Chondrocyte (in vitro differentiated cells): ENCODE measurements around the gene RBM33. TPM values are rescaled to one million over a fixed set of nuclear protein-coding genes. Genes with fewer than 3 reads are reported as not detected.

ENCODE experiments used
- DNase-seq: peaks from one replicate; pipeline ENCODE4 v3.0.0; 2021; ENCODE audit warnings: mixed read lengths, low spot score
- H3K27ac Mint-ChIP-seq: one replicate; pipeline ENCODE4 v1.8.0; 2021; ENCODE audit warnings: mild to moderate bottlenecking, moderate library complexity, mixed read lengths; ENCODE audit not compliant: unreplicated experiment
- H3K27me3 Mint-ChIP-seq: 2 replicates; pipeline ENCODE4 v1.8.0; 2021; ENCODE audit warnings: low read depth, mixed read lengths
- H3K36me3 Mint-ChIP-seq: 2 replicates; pipeline ENCODE4 v1.8.0; 2021; ENCODE audit warnings: low read depth, mixed read lengths
- H3K4me1 Mint-ChIP-seq: 2 replicates; pipeline ENCODE4 v1.8.0; 2021; ENCODE audit warnings: low read depth, mild to moderate bottlenecking, mixed read lengths
- H3K4me3 Mint-ChIP-seq: one replicate; pipeline ENCODE4 v1.8.0; 2021; ENCODE audit warnings: mild to moderate bottlenecking, moderate library complexity, mixed read lengths; ENCODE audit not compliant: unreplicated experiment
- H3K9me3 Mint-ChIP-seq: 2 replicates; pipeline ENCODE4 v1.8.0; 2021; ENCODE audit warnings: low read depth, mixed read lengths
- total RNA-seq: library from RNA; stranded (reverse); gene quantifications from 3 replicates; pipeline ENCODE4 v1.2.1, GENCODE V29; 2021
- TF ChIP-seq, protein P1 (sequence below): fragments of 200-600 bp; sonication (generic); IDR thresholded peaks from 2 replicates; pipeline ENCODE4 v1.5.0; 2021; ENCODE audit warnings: antibody characterized with exemption, mild to moderate bottlenecking, moderate library complexity

RBM33 gene
- total RNA-seq, 1 donor from 2014 or later, result 43.8 TPM

GRCh38 chr7:155780884-155781283 lies 136.4 kb downstream of the RBM33 start:
- no peak for DNase-seq
- Mint-ChIP-seq H3K9me3 (no peaks in the 10 kb centered on the region), H3K4me1 (no peaks in the 10 kb centered on the region), H3K27me3 (no peaks in the 10 kb centered on the region), H3K4me3 (no peak overlapping the region), H3K27ac (no peak overlapping the region), H3K36me3 (peaks cover 25% of the 10 kb centered on the region)
- TF ChIP-seq, protein P1, sequence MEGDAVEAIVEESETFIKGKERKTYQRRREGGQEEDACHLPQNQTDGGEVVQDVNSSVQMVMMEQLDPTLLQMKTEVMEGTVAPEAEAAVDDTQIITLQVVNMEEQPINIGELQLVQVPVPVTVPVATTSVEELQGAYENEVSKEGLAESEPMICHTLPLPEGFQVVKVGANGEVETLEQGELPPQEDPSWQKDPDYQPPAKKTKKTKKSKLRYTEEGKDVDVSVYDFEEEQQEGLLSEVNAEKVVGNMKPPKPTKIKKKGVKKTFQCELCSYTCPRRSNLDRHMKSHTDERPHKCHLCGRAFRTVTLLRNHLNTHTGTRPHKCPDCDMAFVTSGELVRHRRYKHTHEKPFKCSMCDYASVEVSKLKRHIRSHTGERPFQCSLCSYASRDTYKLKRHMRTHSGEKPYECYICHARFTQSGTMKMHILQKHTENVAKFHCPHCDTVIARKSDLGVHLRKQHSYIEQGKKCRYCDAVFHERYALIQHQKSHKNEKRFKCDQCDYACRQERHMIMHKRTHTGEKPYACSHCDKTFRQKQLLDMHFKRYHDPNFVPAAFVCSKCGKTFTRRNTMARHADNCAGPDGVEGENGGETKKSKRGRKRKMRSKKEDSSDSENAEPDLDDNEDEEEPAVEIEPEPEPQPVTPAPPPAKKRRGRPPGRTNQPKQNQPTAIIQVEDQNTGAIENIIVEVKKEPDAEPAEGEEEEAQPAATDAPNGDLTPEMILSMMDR, result no peak

DNA sequence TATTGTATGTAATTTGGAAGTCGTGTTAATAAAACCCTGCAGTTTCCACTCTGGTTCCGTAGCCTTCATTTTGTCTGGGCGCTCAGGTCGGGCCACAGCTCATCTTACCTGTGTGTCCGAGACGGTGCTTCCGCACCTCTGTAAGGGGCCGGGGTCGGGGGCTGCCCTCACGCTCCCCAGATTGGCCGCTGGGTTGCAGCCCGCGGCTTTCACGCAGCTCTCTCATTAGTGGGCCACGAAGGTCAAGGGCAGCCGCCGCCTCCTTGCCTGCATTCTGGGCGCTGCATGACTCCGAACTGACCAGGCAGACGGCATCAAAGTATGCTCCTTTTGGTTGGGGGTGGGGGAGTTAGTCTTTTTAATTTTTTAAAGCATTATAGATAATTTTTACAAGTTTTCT lies 137.0 kb downstream of the RBM33 start:
- H3K4me3 Mint-ChIP-seq, result no peak overlapping the region
- H3K9me3 Mint-ChIP-seq, result no peaks in the 10 kb centered on the region
- TF ChIP-seq, protein P1, result no peak
- H3K4me1 Mint-ChIP-seq, result peaks cover 2% of the 10 kb centered on the region
- no peaks in the 10 kb centered on the region for H3K27me3 Mint-ChIP-seq
- H3K27ac Mint-ChIP-seq, result no peak overlapping the region
- no peak for DNase-seq
- peaks cover 24% of the 10 kb centered on the region for H3K36me3 Mint-ChIP-seq

GRCh38 chr7:155782466-155782865 lies 138.0 kb downstream of the RBM33 start:
- Mint-ChIP-seq H3K4me1 (peaks cover 2% of the 10 kb centered on the region), H3K4me3 (no peak overlapping the region), H3K36me3 (peaks cover 22% of the 10 kb centered on the region), H3K27ac (no peak overlapping the region), H3K9me3 (no peaks in the 10 kb centered on the region), H3K27me3 (no peaks in the 10 kb centered on the region)
- TF ChIP-seq, protein P1, result no peak
- no peak for DNase-seq

- no peaks in the 10 kb centered on the region for H3K27me3 Mint-ChIP-seq
- TF ChIP-seq, protein P1, result no peak
- H3K27ac Mint-ChIP-seq, result no peak overlapping the region
- peaks cover 7% of the 10 kb centered on the region for H3K4me1 Mint-ChIP-seq
- H3K9me3 Mint-ChIP-seq, result no peaks in the 10 kb centered on the region
- peaks cover 12% of the 10 kb centered on the region for H3K36me3 Mint-ChIP-seq
- DNase-seq, result no peak
- no peak overlapping the region for H3K4me3 Mint-ChIP-seq
These were observed 141.1 kb downstream of the RBM33 start for GRCh38 chr7:155785536-155785935.

- Mint-ChIP-seq H3K9me3 (peaks cover 4% of the 10 kb centered on the region), H3K36me3 (peaks cover 6% of the 10 kb centered on the region), H3K4me1 (peaks cover 7% of the 10 kb centered on the region), H3K27me3 (no peaks in the 10 kb centered on the region), H3K27ac (no peak overlapping the region), H3K4me3 (no peak overlapping the region)
- TF ChIP-seq, protein P1, result no peak
- DNase-seq, result no peak
These were observed 142.0 kb downstream of the RBM33 start for GRCh38 chr7:155786491-155786890.
